HG03039 (cell line): ENCODE data around the gene TSHZ3.

Experiments used
- ATAC-seq: cut with Tn5 transposase; IDR thresholded peaks from one replicate; pipeline ENCODE4 v1.9.1; 2021; ENCODE audit warnings: mild to moderate bottlenecking, moderate library complexity; ENCODE audit not compliant: unreplicated experiment

Gene TSHZ3

GRCh38 chr19:31339411-31339810 lies 9.8 kb downstream of the TSHZ3 start:
- ATAC-seq, result no peak

- no peak for ATAC-seq
Measured at GRCh38 chr19:31338069-31338776, 11.0 kb downstream of the TSHZ3 start.

DNA sequence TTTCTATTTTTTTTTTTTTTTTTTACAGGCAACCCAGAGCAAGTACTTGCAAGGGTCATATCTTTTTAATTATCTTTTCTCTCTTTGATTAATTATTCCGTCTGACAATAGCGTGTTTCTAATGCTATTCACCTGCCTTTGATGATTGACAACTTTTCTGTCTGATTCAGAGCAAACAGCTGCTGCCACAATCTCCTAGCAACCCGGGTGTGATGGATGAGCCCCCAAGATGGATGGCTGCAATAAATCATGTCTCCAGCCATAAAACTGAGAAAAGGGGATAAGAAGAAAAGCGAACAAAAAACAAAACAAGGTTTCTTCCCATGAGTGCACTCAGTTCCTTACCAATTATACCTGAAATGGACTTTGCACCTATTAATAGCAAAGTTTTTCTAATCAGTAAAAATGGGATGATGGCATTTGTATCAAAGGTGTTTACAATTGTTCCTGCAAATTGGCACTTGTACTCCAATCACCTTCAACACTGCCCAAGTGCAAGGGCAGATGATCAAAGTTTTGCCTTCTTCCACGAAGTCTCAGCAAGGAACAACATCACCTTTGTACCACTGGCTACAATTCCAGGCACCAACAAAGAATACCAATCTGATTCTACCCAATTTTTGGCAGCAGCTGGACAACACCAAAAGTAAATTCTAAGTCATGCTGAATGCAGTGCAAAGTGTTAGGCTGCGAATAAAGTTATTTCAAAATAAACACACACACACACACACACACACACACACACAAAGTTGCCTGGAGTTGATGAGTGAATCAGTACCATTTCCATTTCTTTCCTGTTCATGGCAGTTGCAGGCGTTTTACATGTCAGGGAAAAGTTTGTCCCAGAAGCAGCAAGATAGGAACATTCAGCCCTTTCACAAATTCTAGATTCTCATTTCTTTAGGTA lies 12.0 kb downstream of the TSHZ3 start:
- ATAC-seq, result no peak

DNA sequence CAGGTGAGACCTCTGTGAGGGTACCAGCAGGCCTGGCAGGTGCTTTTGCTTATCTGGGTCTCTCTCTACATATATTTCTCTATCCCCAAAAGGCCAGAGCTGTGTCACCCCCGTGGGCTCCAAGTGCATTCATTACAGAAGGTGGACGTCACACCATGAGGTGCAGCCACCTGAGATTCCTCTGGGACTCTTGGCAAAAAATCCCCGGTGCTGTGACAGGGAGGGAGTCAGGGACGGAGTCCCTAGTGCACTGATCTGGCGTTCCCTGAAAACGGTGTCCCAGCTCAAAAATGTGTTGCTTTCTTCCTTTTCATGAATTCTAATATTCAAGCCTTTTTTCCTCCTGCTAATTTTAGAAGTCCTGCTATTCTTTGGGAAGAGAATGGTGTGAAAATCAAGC lies 13.5 kb downstream of the TSHZ3 start:
- no peak for ATAC-seq

GRCh38 chr19:31334849-31335624 lies 14.2 kb downstream of the TSHZ3 start:
- no peak for ATAC-seq

DNA sequence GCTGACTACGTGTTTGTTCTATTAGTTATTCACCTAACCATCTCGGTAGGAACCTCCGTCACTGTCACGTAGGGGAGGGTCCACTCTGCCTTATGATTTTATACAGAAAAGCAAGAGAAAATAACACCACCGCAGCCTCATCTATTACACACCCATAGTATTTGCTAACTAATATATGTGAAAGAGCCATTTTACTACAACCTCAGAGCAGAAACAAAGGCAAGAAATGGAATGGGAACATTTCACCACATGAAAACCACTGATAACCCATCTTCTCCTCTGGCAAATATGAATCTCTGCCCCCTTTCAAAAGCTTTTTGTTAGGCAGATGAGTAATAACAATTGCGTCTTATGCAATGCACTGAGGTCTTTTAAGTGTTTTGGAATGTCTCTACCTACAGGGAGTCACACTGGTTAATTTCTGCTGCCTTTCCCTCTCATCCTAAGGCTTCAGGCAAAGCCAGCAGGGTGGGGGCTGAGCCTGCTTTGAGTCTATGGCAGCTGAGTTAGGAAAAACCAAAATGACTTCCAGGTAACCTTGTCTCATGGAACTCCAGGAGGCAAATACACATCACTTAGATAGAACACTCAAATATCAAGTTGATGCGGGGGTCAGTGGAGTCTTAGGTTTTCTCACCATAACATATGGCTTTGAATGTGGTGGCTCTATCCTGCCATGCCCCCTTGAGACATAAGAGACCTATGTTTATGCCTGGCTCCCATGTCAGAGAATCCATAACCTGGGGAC lies 15.0 kb downstream of the TSHZ3 start:
- no peak for ATAC-seq

DNA sequence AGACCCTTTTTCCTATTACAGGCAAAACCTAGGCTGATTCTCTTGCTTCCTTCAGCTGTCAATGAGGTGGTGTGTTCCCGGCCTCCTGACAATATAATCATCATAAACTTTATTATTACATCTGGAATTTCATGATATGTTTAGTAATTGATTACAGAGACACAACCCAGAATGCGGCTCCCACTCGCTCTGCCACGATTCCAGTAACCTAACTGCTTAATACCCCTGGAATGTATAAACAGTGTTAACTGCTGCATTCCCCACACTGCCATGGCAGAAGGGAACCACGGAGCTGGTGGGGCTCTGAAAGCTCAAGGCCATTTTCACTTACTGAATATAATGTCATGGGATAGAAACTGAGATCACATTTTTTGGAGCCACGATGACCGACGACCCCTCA lies 17.1 kb downstream of the TSHZ3 start:
- no peak for ATAC-seq

GRCh38 chr19:31331536-31331935 lies 17.7 kb downstream of the TSHZ3 start:
- no peak for ATAC-seq

DNA sequence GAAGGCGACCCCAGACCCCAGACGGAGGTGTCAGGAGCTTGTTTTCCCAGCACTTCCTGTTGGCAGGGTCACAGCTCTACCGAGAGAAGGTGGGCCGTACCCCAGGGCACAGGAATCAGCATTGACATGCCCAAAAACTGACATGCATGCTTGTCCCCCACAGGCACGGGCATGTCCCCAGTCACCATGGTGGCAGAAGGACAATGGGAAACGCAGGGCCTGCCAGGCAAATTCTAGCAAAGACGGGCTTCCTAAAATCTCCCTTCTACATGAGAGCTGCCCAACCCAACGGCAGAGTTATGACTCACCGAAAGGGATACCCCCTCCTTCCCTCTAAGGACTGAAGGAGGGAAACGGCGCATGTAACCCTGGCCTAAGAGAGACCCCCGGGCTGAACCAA lies 18.5 kb downstream of the TSHZ3 start:
- no peak for ATAC-seq

GRCh38 chr19:31330237-31330636 lies 19.0 kb downstream of the TSHZ3 start:
- no peak for ATAC-seq

- no peak for ATAC-seq
Measured at GRCh38 chr19:31329819-31330218, 19.4 kb downstream of the TSHZ3 start.

DNA sequence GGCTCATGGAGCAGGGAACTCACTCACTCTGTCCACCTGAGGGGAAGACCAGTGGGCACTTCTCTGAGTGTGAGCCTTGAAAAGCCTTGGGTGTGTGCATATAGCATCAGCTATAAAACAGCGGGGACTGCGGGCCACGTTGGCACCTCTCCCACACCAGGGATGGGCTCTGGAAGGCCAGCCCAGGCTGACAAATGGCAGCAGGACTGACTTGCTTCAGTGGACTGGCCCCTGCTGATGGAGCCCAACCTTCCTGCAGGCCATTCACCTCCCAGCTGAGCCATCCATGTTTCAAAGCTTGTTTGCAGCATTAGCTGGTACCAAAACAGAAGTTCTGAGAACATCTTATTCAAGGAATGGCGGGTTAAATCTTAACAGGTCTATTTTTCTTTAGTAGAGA lies 21.0 kb downstream of the TSHZ3 start:
- no peak for ATAC-seq

DNA sequence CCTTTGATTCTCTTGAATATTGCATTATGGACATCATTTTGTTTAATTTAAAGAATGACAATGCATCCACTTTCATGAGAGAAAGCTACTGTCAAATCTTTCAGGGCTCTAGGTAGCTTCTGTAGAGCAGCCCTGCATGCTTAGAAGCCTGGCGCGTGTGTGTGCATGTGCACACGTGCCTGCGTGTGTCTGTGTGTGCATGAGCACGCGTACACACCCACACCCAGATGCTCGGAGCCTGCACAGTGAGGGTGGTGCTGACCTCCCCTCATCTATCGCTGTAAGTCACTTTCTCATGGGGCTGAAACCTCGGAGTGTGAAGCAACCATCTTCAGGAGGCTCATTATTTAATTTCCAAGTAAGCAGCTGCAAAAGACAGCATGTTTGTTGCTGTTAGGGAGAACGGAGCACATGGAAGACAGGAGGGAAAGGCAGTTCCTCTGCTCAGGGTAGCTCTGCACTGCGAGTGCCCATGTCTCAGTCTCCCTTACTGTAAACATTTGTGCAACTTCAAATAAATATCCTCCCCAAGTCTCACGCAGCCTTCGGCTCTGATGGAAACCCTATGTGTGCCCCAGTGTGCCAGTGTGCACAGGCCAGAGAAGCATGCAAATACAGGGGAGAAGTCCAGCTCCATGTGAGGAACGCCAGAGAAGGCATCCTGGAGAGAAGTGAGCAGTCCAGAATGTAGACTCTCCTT lies 22.8 kb downstream of the TSHZ3 start:
- ATAC-seq, result no peak

DNA sequence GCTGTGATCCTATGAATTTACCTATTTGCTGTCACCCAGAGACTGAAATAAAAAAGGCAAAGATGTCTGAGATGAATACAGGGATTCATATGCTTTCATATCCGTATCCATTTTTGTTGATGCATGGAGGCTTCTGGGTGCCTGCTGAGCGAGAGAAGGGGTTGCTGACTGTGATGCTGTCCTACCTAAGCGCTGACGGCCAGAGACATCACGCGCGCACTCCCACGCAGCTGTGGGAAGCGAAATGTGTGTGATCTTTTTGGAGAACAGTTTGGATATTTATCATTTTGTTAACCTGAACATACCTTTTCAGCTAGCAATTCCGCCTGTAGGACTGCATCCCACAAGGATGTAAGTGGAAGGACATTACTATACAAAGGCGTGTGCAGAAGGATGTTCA lies 23.9 kb downstream of the TSHZ3 start:
- no peak for ATAC-seq

DNA sequence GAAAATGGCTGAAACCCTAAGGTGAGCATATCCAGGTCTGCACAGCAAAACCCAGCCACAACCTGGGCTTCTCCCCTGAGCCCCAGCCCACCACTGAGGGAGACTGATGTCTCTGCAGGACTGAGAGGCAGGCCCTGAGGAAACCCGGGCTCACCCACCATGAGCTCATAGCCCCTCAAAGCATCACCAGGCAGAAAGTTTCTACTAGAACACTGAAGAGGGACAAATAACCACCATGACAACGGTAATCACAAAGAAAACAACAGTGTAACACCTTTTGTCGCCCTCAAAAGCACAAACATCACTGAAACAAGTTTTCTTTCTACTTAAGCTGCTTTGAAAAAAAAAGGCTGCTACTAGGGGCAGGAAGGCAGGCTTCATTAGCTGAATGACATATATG lies 29.8 kb downstream of the TSHZ3 start:
- ATAC-seq, result no peak

DNA sequence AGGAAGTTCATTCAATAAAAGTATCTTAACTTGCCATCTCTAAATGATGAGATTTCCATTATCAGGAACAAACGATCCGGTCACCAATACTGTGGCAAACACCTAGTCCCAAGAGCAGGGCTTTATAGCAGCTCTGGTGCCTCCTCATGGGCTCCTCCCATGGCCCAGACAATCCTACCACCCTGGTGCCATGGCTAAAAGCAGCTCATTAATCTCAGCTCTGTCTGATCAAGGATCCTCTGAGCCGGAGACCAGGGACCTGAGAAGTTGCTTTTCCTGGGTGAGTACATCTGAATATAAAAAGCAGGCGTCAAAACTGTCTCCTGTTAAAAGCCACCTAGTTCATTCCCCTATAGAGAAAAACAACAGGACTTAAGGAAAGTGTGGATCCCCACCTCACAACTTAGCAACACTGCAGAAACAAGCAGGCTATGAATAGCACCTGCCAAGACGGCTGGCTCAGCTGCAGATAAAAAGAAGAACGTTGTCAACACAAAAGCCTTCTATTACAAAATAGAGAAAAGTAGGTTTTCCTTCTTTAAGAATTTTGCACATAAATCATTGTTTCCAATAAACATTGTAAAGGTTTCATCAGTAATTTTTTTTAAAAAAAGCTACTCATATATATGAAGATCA lies 30.3 kb downstream of the TSHZ3 start:
- ATAC-seq, result no peak

GRCh38 chr19:31317570-31317969 lies 31.7 kb downstream of the TSHZ3 start:
- ATAC-seq, result no peak

DNA sequence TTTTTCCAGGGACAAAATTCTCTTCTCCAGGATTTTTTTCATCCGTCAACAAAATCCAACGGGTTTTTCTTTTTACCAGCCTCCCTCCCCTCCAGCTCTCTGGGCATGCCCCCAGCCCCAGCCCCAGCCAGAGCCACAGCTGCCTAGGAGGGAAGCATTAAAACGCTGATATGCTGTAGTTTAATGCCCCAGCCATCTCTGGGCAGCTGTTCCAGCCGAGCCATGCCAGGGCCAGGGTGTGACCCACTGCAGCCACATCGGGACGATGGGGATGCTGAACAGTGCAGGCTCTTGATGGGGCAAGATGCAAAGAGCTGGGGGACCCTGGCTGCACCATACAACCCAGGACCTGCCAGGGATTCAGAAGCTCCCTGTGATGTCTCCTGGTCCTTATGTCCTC lies 32.1 kb downstream of the TSHZ3 start:
- ATAC-seq, result no peak

GRCh38 chr19:31316201-31316951 lies 32.9 kb downstream of the TSHZ3 start:
- no peak for ATAC-seq
